Measurements from ENCODE around the gene OR2AP1. TPM values are rescaled to one million over a fixed set of nuclear protein-coding genes. Genes with fewer than 3 reads are reported as not detected.
A peak's percentile ranks its signal among the peaks of the same experiment; 100 is the strongest.

OR2AP1 gene
- total and polyA plus RNA-seq, 2 experiments from 2014 or later = not detected

DNA sequence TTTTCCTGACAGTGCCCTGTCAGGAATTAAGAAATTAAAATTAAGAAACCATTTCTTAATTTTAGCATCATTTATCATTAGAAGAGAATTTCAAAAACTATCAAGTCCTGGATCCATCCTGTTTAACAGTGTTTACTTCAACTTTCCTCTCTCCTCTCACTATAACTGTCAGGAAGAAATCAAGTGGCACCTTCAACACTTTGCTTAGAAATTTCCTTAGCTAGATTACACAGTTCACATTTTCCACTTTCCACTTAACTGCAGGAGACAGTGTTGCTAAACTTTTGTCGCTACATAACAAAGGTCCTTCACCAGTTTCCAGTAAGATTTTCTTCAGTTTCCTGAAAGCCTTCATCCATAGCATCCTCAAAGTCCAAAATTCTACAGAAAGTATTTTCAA is 42.5 kb downstream of the OR2AP1 start:
- H3K79me2 ChIP-seq = no peaks in the 10 kb centered on the region
- 97% methylated on average over 1 of the region's 1 CpG for WGBS (ENCODE audit: low lambda C conversion rate, missing lambda C conversion rate)

DNA sequence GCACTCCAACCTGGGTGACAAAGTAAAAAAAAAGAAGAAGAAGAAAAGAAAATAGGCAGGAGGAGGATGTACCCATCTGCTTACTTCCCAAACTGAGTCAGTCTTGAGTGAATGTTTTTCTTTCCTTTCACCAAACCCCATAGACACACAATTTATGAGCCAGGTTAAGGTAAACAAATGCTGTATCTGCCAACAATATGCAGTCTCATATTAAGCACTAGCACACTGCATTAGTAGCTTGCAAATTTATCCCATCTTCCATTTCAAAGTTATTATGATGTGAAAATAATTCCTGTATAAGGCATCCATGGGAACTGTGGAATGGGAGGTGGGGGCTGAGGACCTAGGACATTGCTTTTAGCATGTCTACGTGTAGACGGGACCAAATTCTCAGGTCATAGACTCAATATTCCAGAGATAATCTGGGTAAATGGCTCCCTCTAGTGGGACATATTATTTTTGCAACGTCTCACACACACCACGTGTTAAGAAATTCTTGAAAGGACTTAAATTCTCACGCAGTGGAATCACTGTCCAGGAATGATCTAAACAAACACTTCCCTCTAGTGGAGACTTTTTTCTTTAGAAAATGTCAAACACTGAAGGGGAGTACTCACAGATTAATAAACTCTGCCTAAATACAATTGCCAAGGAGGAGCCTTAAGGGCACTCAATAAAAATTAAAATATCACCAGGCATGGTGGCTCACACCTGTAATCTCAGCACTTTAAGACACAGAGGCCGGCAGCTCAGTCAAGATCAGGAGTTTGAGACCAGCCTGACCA is 47.3 kb downstream of the OR2AP1 start:
- Histone ChIP-seq H3K79me2 (no peaks in the 10 kb centered on the region), H3K36me3 (replicated peaks; ENCODE audit: insufficient read depth, low read depth) (no peaks in the 10 kb centered on the region), H3K4me2 (no peak overlapping the region), H3K9me2 (replicated peaks; ENCODE audit: insufficient read depth) (no peaks in the 10 kb centered on the region), H4K20me1 (ENCODE audit: insufficient read depth, poor library complexity, severe bottlenecking) (no peaks in the 10 kb centered on the region), H2AFZ (no peak overlapping the region), H3K27ac (no peak overlapping the region), H3K4me1 (ENCODE audit: insufficient read depth) (no peaks in the 10 kb centered on the region), H3K4me3 (no peak overlapping the region), H3K27me3 (no peaks in the 10 kb centered on the region), H3K9me3 (ENCODE audit: low read depth) (no peaks in the 10 kb centered on the region)
- peak; percentile 93 for DNase-seq (ENCODE audit: low spot score)
- 4% methylated on average over 6 of the region's 6 CpGs for whole genome bisulfite sequencing (ENCODE audit: low lambda C conversion rate, missing lambda C conversion rate)
- TF ChIP-seq EZH2 (IDR thresholded peaks at IDR 0.05; ENCODE audit: borderline replicate concordance) (no peak), EZH2phosphoT487 (IDR thresholded peaks at IDR 0.05; ENCODE audit: low read depth, severe bottlenecking, unreplicated experiment) (no peak)
- TF ChIP-seq, protein P1, sequence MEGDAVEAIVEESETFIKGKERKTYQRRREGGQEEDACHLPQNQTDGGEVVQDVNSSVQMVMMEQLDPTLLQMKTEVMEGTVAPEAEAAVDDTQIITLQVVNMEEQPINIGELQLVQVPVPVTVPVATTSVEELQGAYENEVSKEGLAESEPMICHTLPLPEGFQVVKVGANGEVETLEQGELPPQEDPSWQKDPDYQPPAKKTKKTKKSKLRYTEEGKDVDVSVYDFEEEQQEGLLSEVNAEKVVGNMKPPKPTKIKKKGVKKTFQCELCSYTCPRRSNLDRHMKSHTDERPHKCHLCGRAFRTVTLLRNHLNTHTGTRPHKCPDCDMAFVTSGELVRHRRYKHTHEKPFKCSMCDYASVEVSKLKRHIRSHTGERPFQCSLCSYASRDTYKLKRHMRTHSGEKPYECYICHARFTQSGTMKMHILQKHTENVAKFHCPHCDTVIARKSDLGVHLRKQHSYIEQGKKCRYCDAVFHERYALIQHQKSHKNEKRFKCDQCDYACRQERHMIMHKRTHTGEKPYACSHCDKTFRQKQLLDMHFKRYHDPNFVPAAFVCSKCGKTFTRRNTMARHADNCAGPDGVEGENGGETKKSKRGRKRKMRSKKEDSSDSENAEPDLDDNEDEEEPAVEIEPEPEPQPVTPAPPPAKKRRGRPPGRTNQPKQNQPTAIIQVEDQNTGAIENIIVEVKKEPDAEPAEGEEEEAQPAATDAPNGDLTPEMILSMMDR (IDR thresholded peaks at IDR 0.05; ENCODE audit: poor library complexity) = peak; percentile 97

More for the DNA sequence above, 42.5 kb downstream of the OR2AP1 start:
- H3K4me2 ChIP-seq = no peak overlapping the region
- no peaks in the 10 kb centered on the region for H3K36me3 ChIP-seq (replicated peaks; ENCODE audit: insufficient read depth, low read depth)
- no peaks in the 10 kb centered on the region for H4K20me1 ChIP-seq (ENCODE audit: insufficient read depth, poor library complexity, severe bottlenecking)
- TF ChIP-seq EZH2 (IDR thresholded peaks at IDR 0.05; ENCODE audit: borderline replicate concordance) (no peak), EZH2phosphoT487 (IDR thresholded peaks at IDR 0.05; ENCODE audit: low read depth, severe bottlenecking, unreplicated experiment) (no peak)
- TF ChIP-seq, protein P1 (IDR thresholded peaks at IDR 0.05; ENCODE audit: poor library complexity) = no peak
- no peak for DNase-seq (ENCODE audit: low spot score)
- no peak overlapping the region for H2AFZ ChIP-seq
- no peaks in the 10 kb centered on the region for H3K27me3 ChIP-seq
- H3K9me2 ChIP-seq (replicated peaks; ENCODE audit: insufficient read depth) = no peaks in the 10 kb centered on the region
- no peak overlapping the region for H3K27ac ChIP-seq
- H3K9me3 ChIP-seq (ENCODE audit: low read depth) = no peaks in the 10 kb centered on the region
- no peaks in the 10 kb centered on the region for H3K4me1 ChIP-seq (ENCODE audit: insufficient read depth)
- H3K4me3 ChIP-seq = no peak overlapping the region

DNA sequence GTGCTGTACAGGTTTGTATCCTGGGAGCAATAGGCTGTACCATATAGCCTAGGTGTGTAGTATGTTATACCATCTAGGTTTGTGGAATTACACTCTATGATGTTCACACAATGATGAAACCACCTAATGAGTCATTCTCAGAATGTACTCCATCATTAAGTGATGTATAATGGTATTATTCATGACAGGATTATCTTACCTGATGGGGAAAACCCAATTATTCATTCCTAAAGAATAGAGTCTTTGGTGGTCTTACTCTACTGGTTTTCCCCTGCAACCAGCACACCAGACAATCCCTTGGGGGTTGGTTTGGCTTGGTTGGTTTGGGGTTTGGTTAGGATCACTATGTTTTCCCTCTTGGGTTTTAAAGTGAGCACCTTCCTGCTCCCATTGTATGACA is 51.8 kb downstream of the OR2AP1 start:
- TF ChIP-seq EZH2 (IDR thresholded peaks at IDR 0.05; ENCODE audit: borderline replicate concordance) (no peak), EZH2phosphoT487 (IDR thresholded peaks at IDR 0.05; ENCODE audit: low read depth, severe bottlenecking, unreplicated experiment) (no peak)
- TF ChIP-seq, protein P1 (IDR thresholded peaks at IDR 0.05; ENCODE audit: poor library complexity) = no peak

More for the DNA sequence above, 51.8 kb downstream of the OR2AP1 start:
- H3K27me3 ChIP-seq = no peaks in the 10 kb centered on the region
- no peaks in the 10 kb centered on the region for H4K20me1 ChIP-seq (ENCODE audit: insufficient read depth, poor library complexity, severe bottlenecking)
- H3K79me2 ChIP-seq = no peaks in the 10 kb centered on the region
- no peaks in the 10 kb centered on the region for H3K9me2 ChIP-seq (replicated peaks; ENCODE audit: insufficient read depth)
- no peak overlapping the region for H3K27ac ChIP-seq
- H3K4me1 ChIP-seq (ENCODE audit: insufficient read depth) = no peaks in the 10 kb centered on the region
- H3K9me3 ChIP-seq (ENCODE audit: low read depth) = no peaks in the 10 kb centered on the region
- H3K4me3 ChIP-seq = no peak overlapping the region
- H2AFZ ChIP-seq = no peak overlapping the region
- no peak for DNase-seq (ENCODE audit: low spot score)
- H3K36me3 ChIP-seq (replicated peaks; ENCODE audit: insufficient read depth, low read depth) = no peaks in the 10 kb centered on the region
- no peak overlapping the region for H3K4me2 ChIP-seq

Other genes with a start within 250 kb of the OR2AP1 start
- gene OR6C3, start 241.7 kb upstream of the OR2AP1 start, total RNA-seq = not detected in 2 replicates
- not detected in 2 replicates for gene OR6C3, start 241.7 kb upstream of the OR2AP1 start, polyA plus RNA-seq
- not detected in 2 replicates for gene OR6C75, start 209.5 kb upstream of the OR2AP1 start, total RNA-seq
- gene OR6C75, start 209.5 kb upstream of the OR2AP1 start, polyA plus RNA-seq = not detected in 2 replicates
- not detected in 2 replicates for gene OR6C65, start 171.9 kb upstream of the OR2AP1 start, total RNA-seq
- gene OR6C65, start 171.9 kb upstream of the OR2AP1 start, polyA plus RNA-seq = not detected in 2 replicates
- not detected in 2 replicates for gene OR6C76, start 146.2 kb upstream of the OR2AP1 start, total RNA-seq
- gene OR6C76, start 146.2 kb upstream of the OR2AP1 start, polyA plus RNA-seq = not detected in 2 replicates
- gene OR6C2, start 128.4 kb upstream of the OR2AP1 start, total RNA-seq = not detected in 2 replicates
- not detected in 2 replicates for gene OR6C2, start 128.4 kb upstream of the OR2AP1 start, polyA plus RNA-seq
- not detected in 2 replicates for gene OR6C70, start 102.3 kb upstream of the OR2AP1 start, total RNA-seq
- gene OR6C70, start 102.3 kb upstream of the OR2AP1 start, polyA plus RNA-seq = not detected in 2 replicates
- gene OR6C68, start 80.1 kb upstream of the OR2AP1 start, total RNA-seq = not detected in 2 replicates
- gene OR6C68, start 80.1 kb upstream of the OR2AP1 start, polyA plus RNA-seq = not detected in 2 replicates
- not detected in 2 replicates for gene OR6C4, start 22.9 kb upstream of the OR2AP1 start, total RNA-seq
- gene OR6C4, start 22.9 kb upstream of the OR2AP1 start, polyA plus RNA-seq = not detected in 2 replicates
- not detected in 2 replicates for gene OR10P1, start 64.4 kb downstream of the OR2AP1 start, total RNA-seq
- not detected in 2 replicates for gene OR10P1, start 64.4 kb downstream of the OR2AP1 start, polyA plus RNA-seq
- 13.0 and 15.2 TPM in 2 replicates for gene ITGA7, start 135.4 kb downstream of the OR2AP1 start, total RNA-seq
- gene ITGA7, start 135.4 kb downstream of the OR2AP1 start, polyA plus RNA-seq = 18.9 and 22.8 TPM in 2 replicates
- gene BLOC1S1, start 143.6 kb downstream of the OR2AP1 start, total RNA-seq = 159 and 177 TPM in 2 replicates
- 227 and 236 TPM in 2 replicates for gene BLOC1S1, start 143.6 kb downstream of the OR2AP1 start, polyA plus RNA-seq
- 36.2 and 48.7 TPM in 2 replicates for gene RDH5, start 147.9 kb downstream of the OR2AP1 start, total RNA-seq
- gene RDH5, start 147.9 kb downstream of the OR2AP1 start, polyA plus RNA-seq = 38.0 and 43.7 TPM in 2 replicates
- 1,401 and 1,504 TPM in 2 replicates for gene CD63, start 156.5 kb downstream of the OR2AP1 start, total RNA-seq
- gene CD63, start 156.5 kb downstream of the OR2AP1 start, polyA plus RNA-seq = 2,624 and 2,749 TPM in 2 replicates
- gene GDF11, start 170.7 kb downstream of the OR2AP1 start, total RNA-seq = 7.9 and 10.8 TPM in 2 replicates
- gene GDF11, start 170.7 kb downstream of the OR2AP1 start, polyA plus RNA-seq = 3.7 and 4.1 TPM in 2 replicates
- gene SARNP, start 245.3 kb downstream of the OR2AP1 start, total RNA-seq = 84.2 and 118 TPM in 2 replicates
- 103 and 117 TPM in 2 replicates for gene SARNP, start 245.3 kb downstream of the OR2AP1 start, polyA plus RNA-seq
- 28.6 and 34.2 TPM in 2 replicates for gene ORMDL2, start 245.6 kb downstream of the OR2AP1 start, total RNA-seq
- gene ORMDL2, start 245.6 kb downstream of the OR2AP1 start, polyA plus RNA-seq = 93.0 and 106 TPM in 2 replicates

Data from hepatocyte (in vitro differentiated cells).